Astrocyte of the cerebellum (primary cell): ENCODE results near the gene QRFPR.

Experiments used
- DNase-seq: peaks from one replicate; pipeline ENCODE4 v3.0.0-alpha.2; 2011; ENCODE audit warnings: low read depth
- H3K4me3 ChIP-seq: 2 replicates; pipeline ENCODE4 v1.5.1; 2011; ENCODE audit warnings: mild to moderate bottlenecking, low read depth, low read length, moderate library complexity
- CTCF ChIP-seq: IDR thresholded peaks from 2 replicates; pipeline ENCODE4 v1.5.1; 2012; ENCODE audit warnings: low read length, low read depth, moderate library complexity, mild to moderate bottlenecking; ENCODE audit errors: missing control alignments
- in situ Hi-C: cut with HindIII; loops from 2 replicates; pipeline ENCODE4 v1.10.0; 2017; ENCODE audit warnings: low sequenced_read_pairs

The QRFPR gene

GRCh38 chr4:121397434-121397833, 16.6 kb upstream of the QRFPR start:
- no peak overlapping the region for H3K4me3 ChIP-seq
- in situ Hi-C loops: no loop called here

DNA sequence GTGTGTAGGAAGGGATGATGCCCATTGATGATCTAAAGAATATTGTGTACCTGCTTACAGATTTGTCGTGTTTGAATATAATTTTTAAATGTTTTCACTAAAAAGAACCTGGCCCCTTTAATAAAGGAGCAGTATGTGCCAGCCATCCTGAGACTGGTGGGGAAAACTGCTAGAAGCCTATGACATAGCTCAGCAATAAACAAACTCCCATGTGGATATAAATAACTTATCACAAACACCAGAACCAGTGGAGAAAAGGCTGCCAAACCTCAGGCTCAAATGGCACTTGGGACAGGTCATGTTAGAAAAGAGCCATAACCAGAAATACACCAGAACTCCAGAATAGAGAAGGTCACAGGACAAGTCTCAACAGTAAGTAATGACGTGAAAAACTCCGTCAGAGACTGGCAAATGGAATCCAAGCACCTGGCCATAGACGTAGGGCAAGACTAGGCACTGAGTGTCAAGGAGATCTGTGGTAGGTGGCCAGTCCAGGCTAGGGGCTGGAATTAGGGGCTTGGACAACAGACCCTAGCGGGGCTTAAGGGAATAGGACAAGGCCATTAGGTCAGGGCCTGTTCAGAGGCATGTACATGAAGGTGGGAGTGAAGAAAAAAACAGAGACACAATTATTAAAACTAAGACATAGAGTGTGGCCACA, 11.7 kb upstream of the QRFPR start:
- in situ Hi-C loops: no loop called here
- TF ChIP-seq CTCF: no peak

More at GRCh38 chr4:121397434-121397833, 16.6 kb upstream of the QRFPR start:
- no peak for DNase-seq
- TF ChIP-seq CTCF: no peak

DNA sequence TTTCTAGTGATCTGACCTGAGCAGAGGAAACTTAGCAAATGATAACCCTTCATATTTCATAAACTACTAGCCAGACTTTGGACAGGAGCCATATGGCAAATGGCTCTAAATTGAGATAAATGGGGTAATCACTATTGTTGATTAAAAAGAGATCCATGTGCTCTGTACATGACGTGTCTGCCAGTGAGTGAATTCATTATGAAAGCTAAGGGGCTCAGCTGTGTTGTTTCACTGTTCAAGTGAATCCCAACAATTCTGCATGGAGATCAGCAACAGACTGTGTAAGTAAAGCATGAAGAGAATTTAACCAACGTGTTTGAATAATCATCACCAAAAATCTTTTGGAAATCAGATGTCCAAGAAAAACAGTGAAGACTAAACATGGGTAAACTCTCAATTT, 9.5 kb upstream of the QRFPR start:
- no peak overlapping the region for H3K4me3 ChIP-seq
- TF ChIP-seq CTCF: no peak
- in situ Hi-C loops: no loop called here
- DNase-seq: no peak

More for the DNA sequence above, 11.7 kb upstream of the QRFPR start:
- no peak for DNase-seq
- H3K4me3 ChIP-seq: no peak overlapping the region

DNA sequence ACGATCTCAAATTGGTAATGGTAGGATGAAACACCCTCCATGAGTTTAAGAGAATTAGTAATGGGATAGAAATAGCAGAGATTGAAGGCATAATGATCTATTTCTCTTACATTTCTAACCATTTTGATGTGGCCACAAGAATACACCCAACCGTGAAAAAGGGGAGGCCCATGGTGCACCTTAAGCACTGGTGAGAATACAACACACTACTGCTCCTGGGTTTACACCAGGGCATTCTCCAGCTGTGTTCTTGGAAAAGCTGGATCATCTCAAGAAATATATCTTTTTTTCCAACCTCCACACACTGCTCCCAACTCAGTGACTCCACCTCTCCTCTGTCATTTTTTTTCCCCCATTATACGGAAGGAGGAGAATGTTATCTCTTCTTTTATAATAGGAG, 1.5 kb downstream of the QRFPR start:
- H3K4me3 ChIP-seq: no peak overlapping the region
- no peak for TF ChIP-seq CTCF
- DNase-seq: no peak
- in situ Hi-C loops: no loop called here

GRCh38 chr4:121377076-121377475, 3.7 kb downstream of the QRFPR start:
- in situ Hi-C loops: no loop called here
- TF ChIP-seq CTCF: no peak
- no peak for DNase-seq
- no peak overlapping the region for H3K4me3 ChIP-seq

GRCh38 chr4:121376556-121376955, 4.3 kb downstream of the QRFPR start:
- TF ChIP-seq CTCF: no peak
- no peak overlapping the region for H3K4me3 ChIP-seq
- in situ Hi-C loops: no loop called here
- no peak for DNase-seq
